Caco-2 (cell line): ENCODE data around the gene DSCAML1. TPM values are rescaled to one million over a fixed set of nuclear protein-coding genes. Genes with fewer than 3 reads are reported as not detected.

Source experiments
- BruUV-seq: library from RNA; stranded (reverse); fragments of 400-500 nt; replicated peaks from 2 replicates; lab custom pipeline; 2021; lab: Mats Ljungman, UMichigan
- CTCF ChIA-PET: fragments of 300-600 bp; sonication (Branson Sonifier 250); formaldehyde crosslinking; loops from one replicate; lab custom pipeline; 2022; ENCODE audit warnings: antibody characterized with exemption; lab: Charles Lee
- POLR2A ChIA-PET: fragments of 300-600 bp; sonication (Branson Sonifier 250); formaldehyde crosslinking; loops from one replicate; lab custom pipeline; 2022; ENCODE audit warnings: antibody characterized with exemption; lab: Charles Lee
- DNase-seq, 2 experiments: peaks; one replicate each; pipeline versions ENCODE4 v3.0.0 to v3.0.0-alpha.2; 2020 to 2022
- H3K27me3 ChIP-seq: replicated peaks from 2 replicates; pipeline ENCODE4 v1.6.0; 2011; ENCODE audit warnings: low read length; ENCODE audit not compliant: control insufficient read depth, insufficient read depth
- H3K36me3 ChIP-seq: 2 replicates; pipeline ENCODE4 v1.5.1; 2011; ENCODE audit warnings: low read length; ENCODE audit not compliant: control insufficient read depth, insufficient read depth
- H3K4me1 ChIP-seq: fragments of 250-450 bp; sonication (Bioruptor Pico); 2 replicates; pipeline ENCODE4 v1.5.1; 2020; ENCODE audit warnings: mild to moderate bottlenecking
- H3K4me3 ChIP-seq: 2 replicates; pipeline ENCODE4 v1.5.1; 2011; ENCODE audit warnings: low read depth, mild to moderate bottlenecking, control low read depth, low read length
- H3K9me3 ChIP-seq: fragments of 250-450 bp; sonication (Bioruptor Pico); 2 replicates; pipeline ENCODE4 v1.5.1; 2020; ENCODE audit warnings: mild to moderate bottlenecking, moderate library complexity
- H3K27ac Mint-ChIP-seq: one replicate; pipeline ENCODE4 v1.8.0; 2022; ENCODE audit warnings: mixed read lengths; ENCODE audit not compliant: unreplicated experiment
- H3K27me3 Mint-ChIP-seq: one replicate; pipeline ENCODE4 v1.8.0; 2022; ENCODE audit warnings: mixed read lengths; ENCODE audit not compliant: insufficient read depth, unreplicated experiment
- H3K36me3 Mint-ChIP-seq: one replicate; pipeline ENCODE4 v1.8.0; 2022; ENCODE audit warnings: mild to moderate bottlenecking, mixed read lengths; ENCODE audit not compliant: insufficient read depth, unreplicated experiment
- H3K4me1 Mint-ChIP-seq: one replicate; pipeline ENCODE4 v1.8.0; 2022; ENCODE audit warnings: low read depth, mixed read lengths; ENCODE audit not compliant: unreplicated experiment
- H3K4me3 Mint-ChIP-seq: one replicate; pipeline ENCODE4 v1.8.0; 2022; ENCODE audit warnings: mild to moderate bottlenecking, moderate library complexity, mixed read lengths; ENCODE audit not compliant: unreplicated experiment
- H3K9me3 Mint-ChIP-seq: one replicate; pipeline ENCODE4 v1.8.0; 2022; ENCODE audit warnings: mixed read lengths; ENCODE audit not compliant: unreplicated experiment
- intact Hi-C: fragments of 100-400 bp; cut with micrococcal nuclease; formaldehyde crosslinking; loops from one replicate; pipeline ENCODE4 v1.10.0; 2022; ENCODE audit not compliant: unreplicated experiment
- total RNA-seq: library from RNA; stranded (reverse); gene quantifications from 2 replicates; pipeline ENCODE4 v1.2.3, GENCODE V29; 2022
- TF ChIP-seq, protein P1 (sequence below), 2 experiments: fragments of 200-600 bp in 1 of 2; IDR thresholded peaks; 1 replicate in 1 of 2; 2 replicates in 1 of 2; pipeline versions ENCODE4 v1.5.1 to v1.8.0; 2011 to 2022; ENCODE audit warnings: antibody characterized with exemption in 1 of 2, control low read depth in 1 of 2, inconsistent platforms in 1 of 2, low read depth in 1 of 2, low read length in 1 of 2, mild to moderate bottlenecking in 1 of 2, moderate library complexity in 1 of 2; ENCODE audit not compliant: insufficient read depth in 1 of 2, severe bottlenecking in 1 of 2, unreplicated experiment in 1 of 2

The DSCAML1 gene
- total RNA-seq, 1 experiment from 2014 or later, result not detected

DNA sequence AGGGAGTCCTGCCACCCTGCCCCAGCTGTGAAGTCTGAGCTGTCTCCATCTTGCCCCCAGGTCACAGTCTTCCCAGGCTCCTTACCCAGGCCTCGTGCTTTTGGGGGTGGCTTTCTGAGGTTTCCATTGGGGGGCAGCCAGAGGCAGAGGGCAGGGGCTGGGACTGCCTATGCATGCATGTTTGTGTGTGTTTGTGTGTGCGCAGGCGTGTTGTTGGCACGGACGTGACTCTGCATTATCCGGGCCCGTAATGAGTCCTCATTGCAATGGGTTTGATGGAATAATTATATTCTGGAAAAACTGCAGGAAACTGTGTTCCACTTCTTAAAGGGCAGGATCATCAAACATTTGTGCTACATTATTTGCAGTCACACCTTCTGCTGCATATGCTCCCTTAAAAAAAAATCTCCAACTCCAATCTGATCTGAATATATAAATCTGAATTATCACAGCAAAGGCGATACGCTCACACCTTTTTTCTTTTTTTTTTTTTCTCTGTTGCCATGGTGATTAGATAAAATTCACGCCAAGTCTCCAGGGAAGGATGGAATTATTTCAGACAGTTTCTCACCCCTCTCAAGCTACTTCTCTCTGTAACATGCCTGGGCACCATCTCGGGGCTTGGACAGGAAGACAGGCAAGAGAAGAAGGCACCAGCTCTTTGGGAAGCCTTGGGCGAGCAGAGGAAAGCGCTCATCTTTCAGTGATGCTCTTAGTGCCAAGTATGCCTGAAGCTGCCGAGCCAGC, 45.9 kb downstream of the DSCAML1 start:
- H3K4me3 Mint-ChIP-seq, result no peak overlapping the region
- H3K4me1 Mint-ChIP-seq, result peaks cover 7% of the 10 kb centered on the region
- no peaks in the 10 kb centered on the region for H3K27me3 ChIP-seq
- CTCF ChIA-PET, result no interaction called here
- TF ChIP-seq, protein P1, sequence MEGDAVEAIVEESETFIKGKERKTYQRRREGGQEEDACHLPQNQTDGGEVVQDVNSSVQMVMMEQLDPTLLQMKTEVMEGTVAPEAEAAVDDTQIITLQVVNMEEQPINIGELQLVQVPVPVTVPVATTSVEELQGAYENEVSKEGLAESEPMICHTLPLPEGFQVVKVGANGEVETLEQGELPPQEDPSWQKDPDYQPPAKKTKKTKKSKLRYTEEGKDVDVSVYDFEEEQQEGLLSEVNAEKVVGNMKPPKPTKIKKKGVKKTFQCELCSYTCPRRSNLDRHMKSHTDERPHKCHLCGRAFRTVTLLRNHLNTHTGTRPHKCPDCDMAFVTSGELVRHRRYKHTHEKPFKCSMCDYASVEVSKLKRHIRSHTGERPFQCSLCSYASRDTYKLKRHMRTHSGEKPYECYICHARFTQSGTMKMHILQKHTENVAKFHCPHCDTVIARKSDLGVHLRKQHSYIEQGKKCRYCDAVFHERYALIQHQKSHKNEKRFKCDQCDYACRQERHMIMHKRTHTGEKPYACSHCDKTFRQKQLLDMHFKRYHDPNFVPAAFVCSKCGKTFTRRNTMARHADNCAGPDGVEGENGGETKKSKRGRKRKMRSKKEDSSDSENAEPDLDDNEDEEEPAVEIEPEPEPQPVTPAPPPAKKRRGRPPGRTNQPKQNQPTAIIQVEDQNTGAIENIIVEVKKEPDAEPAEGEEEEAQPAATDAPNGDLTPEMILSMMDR (IDR thresholded peaks at IDR 0.05; ENCODE audit: insufficient read depth in 1 of 2, low read depth in 1 of 2, low read length in 1 of 2, severe bottlenecking in 1 of 2, unreplicated experiment in 1 of 2), result no peak
- no TSS peak for BruUV-seq
- H3K9me3 Mint-ChIP-seq, result no peaks in the 10 kb centered on the region
- DNase-seq, result no peak
- H3K4me1 ChIP-seq, result no peaks in the 10 kb centered on the region
- POLR2A ChIA-PET, result no interaction called here
- H3K9me3 ChIP-seq, result no peaks in the 10 kb centered on the region
- H3K36me3 ChIP-seq, result no peaks in the 10 kb centered on the region
- no peak overlapping the region for H3K27ac Mint-ChIP-seq
- intact Hi-C loops, result no loop called here
- peaks cover 7% of the 10 kb centered on the region for H3K27me3 Mint-ChIP-seq
- no peak overlapping the region for H3K4me3 ChIP-seq
- H3K36me3 Mint-ChIP-seq, result no peaks in the 10 kb centered on the region

DNA sequence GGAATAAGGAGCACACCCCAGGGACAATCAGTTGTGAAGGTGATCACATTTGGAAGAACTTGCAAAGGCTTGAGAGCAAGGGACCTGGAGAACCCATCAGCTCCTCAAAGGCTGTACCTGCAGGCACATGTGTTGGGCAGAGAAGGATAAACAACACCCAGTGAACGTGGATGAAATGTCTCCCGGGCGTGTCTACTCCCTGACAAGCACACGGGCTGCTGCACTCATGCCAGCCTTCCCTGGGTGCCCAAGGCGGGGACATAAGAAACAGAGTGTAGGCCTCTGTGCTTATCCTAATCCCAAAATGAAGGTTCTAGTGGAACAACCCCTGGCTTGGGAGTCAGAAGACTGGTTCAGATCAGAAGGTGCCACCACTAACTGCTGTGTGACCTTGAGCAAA, 46.7 kb downstream of the DSCAML1 start:
- H3K27me3 ChIP-seq, result no peaks in the 10 kb centered on the region
- Mint-ChIP-seq H3K4me1 (peaks cover 7% of the 10 kb centered on the region), H3K36me3 (no peaks in the 10 kb centered on the region), H3K9me3 (no peaks in the 10 kb centered on the region), H3K4me3 (no peak overlapping the region), H3K27ac (no peak overlapping the region), H3K27me3 (peaks cover 2% of the 10 kb centered on the region)
- ChIA-PET CTCF (no interaction called here), POLR2A (no interaction called here)
- no peaks in the 10 kb centered on the region for H3K9me3 ChIP-seq
- no peak overlapping the region for H3K4me3 ChIP-seq
- DNase-seq, result no peak
- no peaks in the 10 kb centered on the region for H3K4me1 ChIP-seq
- no peaks in the 10 kb centered on the region for H3K36me3 ChIP-seq
- intact Hi-C loops, result no loop called here
- TF ChIP-seq, protein P1 (IDR thresholded peaks at IDR 0.05; ENCODE audit: insufficient read depth in 1 of 2, low read depth in 1 of 2, low read length in 1 of 2, severe bottlenecking in 1 of 2, unreplicated experiment in 1 of 2), result no peak
- no TSS peak for BruUV-seq

DNA sequence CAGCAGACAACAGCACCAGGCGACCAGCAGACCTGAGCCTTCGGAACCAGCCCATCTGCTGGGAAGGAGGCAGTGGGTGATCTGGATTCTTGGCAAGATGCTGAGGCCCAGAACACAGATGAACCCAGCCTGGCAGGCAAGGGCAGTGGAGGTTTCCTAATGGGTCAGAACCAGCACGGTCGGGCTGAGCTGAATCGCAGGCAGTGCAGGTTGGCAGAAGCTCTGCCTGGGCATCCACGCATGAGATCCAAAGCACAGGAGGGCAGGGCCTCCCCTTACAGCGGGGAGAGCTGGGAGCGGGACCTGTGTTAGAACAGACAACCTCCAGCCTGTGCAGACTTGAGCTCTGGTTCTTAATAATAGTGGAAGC, 47.5 kb downstream of the DSCAML1 start:
- H3K4me1 Mint-ChIP-seq, result peaks cover 7% of the 10 kb centered on the region
- TF ChIP-seq, protein P1 (IDR thresholded peaks at IDR 0.05; ENCODE audit: insufficient read depth in 1 of 2, low read depth in 1 of 2, low read length in 1 of 2, severe bottlenecking in 1 of 2, unreplicated experiment in 1 of 2), result no peak
- no TSS peak for BruUV-seq
- DNase-seq, result no peak
- Histone ChIP-seq H3K4me1 (peaks cover 2% of the 10 kb centered on the region; the same call in 1 of the 2 replicates), H3K36me3 (no peaks in the 10 kb centered on the region), H3K9me3 (no peaks in the 10 kb centered on the region), H3K4me3 (no peak overlapping the region), H3K27me3 (no peaks in the 10 kb centered on the region)
- no peak overlapping the region for H3K27ac Mint-ChIP-seq
- H3K9me3 Mint-ChIP-seq, result no peaks in the 10 kb centered on the region
- ChIA-PET POLR2A (no interaction called here), CTCF (no interaction called here)
- no peaks in the 10 kb centered on the region for H3K36me3 Mint-ChIP-seq
- intact Hi-C loops, result no loop called here
- no peak overlapping the region for H3K4me3 Mint-ChIP-seq
- H3K27me3 Mint-ChIP-seq, result peaks cover 2% of the 10 kb centered on the region
